Prostate gland (tissue), 2 donors: ENCODE data around the gene PARVB.

Source experiments
- CTCF ChIP-seq, 4 experiments: fragments of 200-600 bp in 2 of 4; fragments of 450-650 bp in 2 of 4; sonication (generic) in 2 of 4; IDR thresholded peaks; 1 replicate in 3 of 4; 2 replicates in 1 of 4; pipeline ENCODE4 v1.5.1; 2016 to 2019; ENCODE audit warnings: antibody characterized with exemption in 4 of 4, mild to moderate bottlenecking in 2 of 4, moderate library complexity in 2 of 4
- POLR2A ChIP-seq: fragments of 450-650 bp; IDR thresholded peaks from one replicate; pipeline ENCODE4 v1.6.1; 2016; ENCODE audit warnings: antibody characterized with exemption, mild to moderate bottlenecking

GRCh38 chr22:44206330-44206645 is 182.2 kb downstream of the PARVB start:
- TF ChIP-seq POLR2A (no peak), CTCF (IDR thresholded peaks at IDR 0.05) (no peak)
